A549 (cell line): Measurements from ENCODE around the gene JUP.

Experiments
- EP300 ChIP-seq, 2 experiments: fragments of >200 bp; sonication (Bioruptor Twin); formaldehyde crosslinking; IDR thresholded peaks; 2 replicates in 1 of 2; 3 replicates in 1 of 2; pipeline ENCODE4 v1.6.1; 2016 to 2017
- JUN ChIP-seq, 2 experiments: fragments of >200 bp; sonication (Bioruptor Twin); formaldehyde crosslinking; IDR thresholded peaks; 2 replicates in 1 of 2; 3 replicates in 1 of 2; pipeline ENCODE4 v1.6.1; 2016 to 2017
- NPAS2 ChIP-seq: fragments of 250-450 bp; sonication (Bioruptor Pico); IDR thresholded peaks from 2 replicates; pipeline ENCODE4 v1.8.0; 2022; ENCODE audit warnings: mild to moderate bottlenecking, moderate library complexity, borderline replicate concordance
- TF ChIP-seq, protein P1 (sequence below): fragments of 450-650 bp; IDR thresholded peaks from 2 replicates; pipeline ENCODE4 v1.6.1; 2014; ENCODE audit warnings: antibody characterized with exemption
- TF ChIP-seq, protein P2 (sequence below): IDR thresholded peaks from 2 replicates; pipeline ENCODE4 v1.6.1; 2012
- TF ChIP-seq, protein P3 (sequence below): fragments of 150-350 bp; IDR thresholded peaks from 2 replicates; pipeline ENCODE4 v1.6.1; 2014; ENCODE audit warnings: low read depth, mild to moderate bottlenecking, low read length

DNA sequence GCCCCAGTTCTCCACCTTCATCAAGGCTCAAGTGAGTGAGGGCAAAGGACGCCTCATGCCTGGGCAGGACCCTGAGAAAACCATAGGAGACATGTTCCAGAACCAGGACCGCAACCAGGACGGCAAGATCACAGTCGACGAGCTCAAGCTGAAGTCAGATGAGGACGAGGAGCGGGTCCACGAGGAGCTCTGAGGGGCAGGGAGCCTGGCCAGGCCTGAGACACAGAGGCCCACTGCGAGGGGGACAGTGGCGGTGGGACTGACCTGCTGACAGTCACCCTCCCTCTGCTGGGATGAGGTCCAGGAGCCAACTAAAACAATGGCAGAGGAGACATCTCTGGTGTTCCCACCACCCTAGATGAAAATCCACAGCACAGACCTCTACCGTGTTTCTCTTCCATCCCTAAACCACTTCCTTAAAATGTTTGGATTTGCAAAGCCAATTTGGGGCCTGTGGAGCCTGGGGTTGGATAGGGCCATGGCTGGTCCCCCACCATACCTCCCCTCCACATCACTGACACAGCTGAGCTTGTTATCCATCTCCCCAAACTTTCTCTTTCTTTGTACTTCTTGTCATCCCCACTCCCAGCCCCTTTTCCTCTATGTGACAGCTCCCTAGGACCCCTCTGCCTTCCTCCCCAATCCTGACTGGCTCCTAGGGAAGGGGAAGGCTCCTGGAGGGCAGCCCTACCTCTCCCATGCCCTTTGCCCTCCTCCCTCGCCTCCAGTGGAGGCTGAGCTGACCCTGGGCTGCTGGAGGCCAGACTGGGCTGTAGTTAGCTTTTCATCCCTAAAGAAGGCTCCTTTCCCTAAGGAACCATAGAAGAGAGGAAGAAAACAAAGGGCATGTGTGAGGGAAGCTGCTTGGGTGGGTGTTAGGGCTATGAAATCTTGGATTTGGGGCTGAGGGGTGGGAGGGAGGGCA lies 36.0 kb upstream of the JUP start:
- TF ChIP-seq, protein P1, sequence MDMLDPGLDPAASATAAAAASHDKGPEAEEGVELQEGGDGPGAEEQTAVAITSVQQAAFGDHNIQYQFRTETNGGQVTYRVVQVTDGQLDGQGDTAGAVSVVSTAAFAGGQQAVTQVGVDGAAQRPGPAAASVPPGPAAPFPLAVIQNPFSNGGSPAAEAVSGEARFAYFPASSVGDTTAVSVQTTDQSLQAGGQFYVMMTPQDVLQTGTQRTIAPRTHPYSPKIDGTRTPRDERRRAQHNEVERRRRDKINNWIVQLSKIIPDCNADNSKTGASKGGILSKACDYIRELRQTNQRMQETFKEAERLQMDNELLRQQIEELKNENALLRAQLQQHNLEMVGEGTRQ: no peak
- no peak for TF ChIP-seq EP300 (IDR thresholded peaks at IDR 0.05)
- no peak; a peak in 1 of 5 replicates for TF ChIP-seq JUN (IDR thresholded peaks at IDR 0.05)
- TF ChIP-seq, protein P2, sequence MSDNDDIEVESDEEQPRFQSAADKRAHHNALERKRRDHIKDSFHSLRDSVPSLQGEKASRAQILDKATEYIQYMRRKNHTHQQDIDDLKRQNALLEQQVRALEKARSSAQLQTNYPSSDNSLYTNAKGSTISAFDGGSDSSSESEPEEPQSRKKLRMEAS: no peak
- TF ChIP-seq NPAS2 (CRISPR knock-in tag): no peak
- TF ChIP-seq, protein P3, sequence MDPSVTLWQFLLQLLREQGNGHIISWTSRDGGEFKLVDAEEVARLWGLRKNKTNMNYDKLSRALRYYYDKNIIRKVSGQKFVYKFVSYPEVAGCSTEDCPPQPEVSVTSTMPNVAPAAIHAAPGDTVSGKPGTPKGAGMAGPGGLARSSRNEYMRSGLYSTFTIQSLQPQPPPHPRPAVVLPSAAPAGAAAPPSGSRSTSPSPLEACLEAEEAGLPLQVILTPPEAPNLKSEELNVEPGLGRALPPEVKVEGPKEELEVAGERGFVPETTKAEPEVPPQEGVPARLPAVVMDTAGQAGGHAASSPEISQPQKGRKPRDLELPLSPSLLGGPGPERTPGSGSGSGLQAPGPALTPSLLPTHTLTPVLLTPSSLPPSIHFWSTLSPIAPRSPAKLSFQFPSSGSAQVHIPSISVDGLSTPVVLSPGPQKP: no peak
